Muscle layer of colon (tissue), 2 donors: ENCODE measurements around the gene GNB1L.

Source experiments
- H3K27ac ChIP-seq: one replicate; pipeline ENCODE4 v1.7.0; 2013; ENCODE audit warnings: low read depth, mild to moderate bottlenecking, low read length, moderate library complexity
- H3K27me3 ChIP-seq, 2 donors: one replicate each; pipeline ENCODE4 v1.7.0; 2013; ENCODE audit warnings: low read length in 2 of 2, mild to moderate bottlenecking in 2 of 2; ENCODE audit not compliant: insufficient read depth in 2 of 2, control insufficient read depth in 1 of 2
- H3K36me3 ChIP-seq: one replicate; pipeline ENCODE4 v1.7.0; 2013; ENCODE audit warnings: mild to moderate bottlenecking, low read length; ENCODE audit not compliant: insufficient read depth
- H3K4me1 ChIP-seq: one replicate; pipeline ENCODE4 v1.7.0; 2013; ENCODE audit warnings: mild to moderate bottlenecking, low read length; ENCODE audit not compliant: insufficient read depth
- H3K4me3 ChIP-seq, 2 donors: one replicate each; pipeline ENCODE4 v1.7.0; 2013; ENCODE audit warnings: low read length in 2 of 2, low read depth in 1 of 2, mild to moderate bottlenecking in 1 of 2, moderate library complexity in 1 of 2
- H3K9ac ChIP-seq: one replicate; pipeline ENCODE4 v1.7.0; 2013; ENCODE audit warnings: low read length
- H3K9me3 ChIP-seq: one replicate; pipeline ENCODE4 v1.7.0; 2013; ENCODE audit warnings: mild to moderate bottlenecking, low read length
- donor health status: abdominal sarcoma.
- donor health status: Adenocarcinoma of cecum.

The GNB1L gene

GRCh38 chr22:19872779-19873137 lies 18.1 kb upstream of the GNB1L start:
- no peak overlapping the region for H3K9ac ChIP-seq
- H3K27me3 ChIP-seq = peaks cover 0 to 4% of the 10 kb centered on the region in 2 donors
- no peak overlapping the region for H3K27ac ChIP-seq
- no peaks in the 10 kb centered on the region for H3K4me1 ChIP-seq
- H3K4me3 ChIP-seq = no peak overlapping the region
- H3K9me3 ChIP-seq = no peaks in the 10 kb centered on the region
- no peaks in the 10 kb centered on the region for H3K36me3 ChIP-seq

GRCh38 chr22:19871845-19872778 lies 17.4 kb upstream of the GNB1L start:
- Histone ChIP-seq H3K9ac (no peak overlapping the region), H3K9me3 (no peaks in the 10 kb centered on the region), H3K4me1 (no peaks in the 10 kb centered on the region), H3K27ac (no peak overlapping the region), H3K27me3 (peaks cover 0 to 4% of the 10 kb centered on the region in 2 donors), H3K4me3 (no peak overlapping the region), H3K36me3 (no peaks in the 10 kb centered on the region)

GRCh38 chr22:19871023-19871844 lies 16.6 kb upstream of the GNB1L start:
- H3K27me3 ChIP-seq = peaks cover 0 to 4% of the 10 kb centered on the region in 2 donors
- no peak overlapping the region for H3K4me3 ChIP-seq
- no peaks in the 10 kb centered on the region for H3K9me3 ChIP-seq
- no peaks in the 10 kb centered on the region for H3K36me3 ChIP-seq
- no peak overlapping the region for H3K27ac ChIP-seq
- no peaks in the 10 kb centered on the region for H3K4me1 ChIP-seq
- H3K9ac ChIP-seq = no peak overlapping the region

DNA sequence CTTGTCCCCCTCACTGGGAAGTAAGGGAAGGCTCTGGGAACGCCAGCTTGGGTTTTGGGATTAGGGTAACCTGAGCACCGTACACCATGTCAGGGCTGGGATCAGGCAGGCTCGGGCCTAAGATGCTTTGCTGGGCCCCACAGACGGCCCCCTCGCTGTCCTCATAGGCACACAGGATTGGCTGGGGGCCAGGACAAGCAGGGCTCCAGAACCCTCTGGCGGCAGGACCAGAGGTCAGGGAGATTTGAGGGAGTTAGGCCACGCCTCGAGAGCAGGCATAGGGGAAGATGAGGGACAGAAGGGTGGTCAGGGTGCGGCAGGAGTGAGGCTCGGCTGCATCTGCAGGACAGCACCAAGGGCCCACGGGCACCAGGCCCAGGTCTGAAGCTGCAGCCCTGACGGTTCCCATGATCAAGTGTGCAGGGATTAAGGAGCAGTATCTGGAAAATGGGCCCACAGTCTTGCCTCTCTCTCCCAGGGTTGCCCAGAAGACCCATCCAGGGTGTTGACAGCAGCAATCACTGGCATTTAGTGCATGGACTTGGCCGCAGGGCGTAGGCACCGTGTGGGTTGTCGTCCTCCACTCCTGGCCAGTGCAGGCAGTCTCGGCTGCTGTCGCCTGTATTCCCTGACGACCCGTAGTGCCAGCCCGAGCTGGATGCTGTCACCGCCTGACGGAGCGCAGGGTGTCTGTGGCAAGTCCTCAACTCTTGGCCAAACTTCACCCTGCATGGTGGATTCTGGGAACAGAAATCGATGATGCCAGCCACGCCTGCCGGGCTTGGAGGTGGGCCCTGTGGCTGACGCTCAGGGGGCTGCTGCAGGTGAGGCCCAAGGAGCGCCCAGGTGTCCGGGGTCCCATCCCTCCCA lies 15.7 kb upstream of the GNB1L start:
- Histone ChIP-seq H3K9ac (no peak overlapping the region), H3K4me1 (no peaks in the 10 kb centered on the region), H3K27ac (no peak overlapping the region), H3K4me3 (no peak overlapping the region), H3K9me3 (no peaks in the 10 kb centered on the region), H3K36me3 (no peaks in the 10 kb centered on the region), H3K27me3 (peaks cover 0 to 4% of the 10 kb centered on the region in 2 donors)

DNA sequence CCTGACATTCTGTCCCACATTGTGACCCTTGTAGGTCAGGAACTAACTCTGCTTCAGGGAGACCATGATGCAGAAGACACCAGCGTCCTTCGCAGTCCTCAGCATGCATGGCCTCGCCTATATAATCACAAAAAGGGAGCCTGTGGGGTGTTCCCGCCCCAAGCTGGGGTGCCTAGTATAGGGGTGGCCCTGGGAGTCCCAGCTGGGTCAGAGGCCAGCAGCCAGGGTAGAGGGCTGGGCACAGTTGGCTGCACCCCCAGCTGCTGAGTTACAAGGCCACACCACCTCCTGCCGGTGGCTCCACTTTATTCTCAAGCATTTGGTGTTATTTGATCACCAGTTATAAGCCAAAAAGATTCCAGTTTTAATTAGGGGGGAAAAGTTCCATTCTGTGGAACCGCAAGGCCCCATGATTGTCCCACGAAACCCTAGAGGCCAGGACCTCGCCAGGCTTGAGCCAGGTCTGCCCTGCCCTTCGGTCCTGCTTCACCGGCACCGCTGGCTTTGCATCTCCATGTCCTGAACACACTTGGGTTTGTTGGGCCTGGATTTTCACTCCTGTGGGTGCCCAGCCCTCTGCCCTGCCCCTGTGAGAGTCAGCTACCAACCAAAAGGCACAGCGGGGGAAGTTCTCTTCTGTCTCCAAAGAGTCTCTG lies 15.0 kb upstream of the GNB1L start:
- no peaks in the 10 kb centered on the region for H3K36me3 ChIP-seq
- no peaks in the 10 kb centered on the region for H3K9me3 ChIP-seq
- no peak overlapping the region for H3K27ac ChIP-seq
- no peak overlapping the region for H3K4me3 ChIP-seq
- H3K9ac ChIP-seq = no peak overlapping the region
- H3K27me3 ChIP-seq = peaks cover 0 to 4% of the 10 kb centered on the region in 2 donors
- no peaks in the 10 kb centered on the region for H3K4me1 ChIP-seq

DNA sequence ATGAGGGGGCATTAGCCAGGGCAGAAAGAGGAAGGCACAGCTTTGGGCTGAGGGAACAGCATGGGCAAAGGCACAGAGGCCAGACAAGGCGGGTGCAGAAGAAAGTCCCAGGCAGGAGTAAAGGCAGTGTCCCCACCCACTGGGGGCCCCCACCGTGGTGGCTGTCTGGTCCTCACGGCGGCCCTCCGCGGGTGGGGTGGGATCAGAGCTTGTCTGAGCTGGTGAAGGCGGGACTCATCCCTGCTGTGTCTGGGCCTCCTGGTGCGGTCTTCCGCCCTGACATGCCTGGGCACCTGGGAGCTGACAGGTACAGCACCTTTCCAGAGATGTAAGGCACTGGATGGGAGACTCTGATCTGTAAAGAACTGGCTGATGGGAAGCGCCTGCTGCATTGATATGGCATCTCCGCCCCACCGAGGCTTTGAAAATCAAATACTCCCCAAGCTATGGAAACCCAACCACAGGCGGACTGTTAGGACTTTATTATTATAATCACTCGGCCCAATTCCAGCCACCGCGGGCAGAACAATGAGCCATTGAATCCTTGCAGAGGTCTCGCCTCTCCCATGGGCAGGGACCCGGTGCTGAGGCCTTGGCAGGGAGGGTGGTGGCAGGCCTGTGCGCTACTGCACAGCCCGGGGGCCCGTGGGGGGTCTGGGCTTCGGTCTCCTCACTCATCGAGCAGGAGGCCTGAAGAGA lies 14.2 kb upstream of the GNB1L start:
- H3K9me3 ChIP-seq = no peaks in the 10 kb centered on the region
- no peaks in the 10 kb centered on the region for H3K36me3 ChIP-seq
- H3K27ac ChIP-seq = no peak overlapping the region
- H3K4me1 ChIP-seq = no peaks in the 10 kb centered on the region
- no peak overlapping the region for H3K4me3 ChIP-seq
- peaks cover 0 to 4% of the 10 kb centered on the region in 2 donors for H3K27me3 ChIP-seq
- H3K9ac ChIP-seq = no peak overlapping the region

- H3K9ac ChIP-seq = no peak overlapping the region
- no peaks in the 10 kb centered on the region for H3K9me3 ChIP-seq
- H3K27me3 ChIP-seq = peaks cover 0 to 4% of the 10 kb centered on the region in 2 donors
- H3K4me3 ChIP-seq = no peak overlapping the region
- no peaks in the 10 kb centered on the region for H3K36me3 ChIP-seq
- no peaks in the 10 kb centered on the region for H3K4me1 ChIP-seq
- H3K27ac ChIP-seq = no peak overlapping the region
Observed at GRCh38 chr22:19868333-19868732, 13.7 kb upstream of the GNB1L start.

DNA sequence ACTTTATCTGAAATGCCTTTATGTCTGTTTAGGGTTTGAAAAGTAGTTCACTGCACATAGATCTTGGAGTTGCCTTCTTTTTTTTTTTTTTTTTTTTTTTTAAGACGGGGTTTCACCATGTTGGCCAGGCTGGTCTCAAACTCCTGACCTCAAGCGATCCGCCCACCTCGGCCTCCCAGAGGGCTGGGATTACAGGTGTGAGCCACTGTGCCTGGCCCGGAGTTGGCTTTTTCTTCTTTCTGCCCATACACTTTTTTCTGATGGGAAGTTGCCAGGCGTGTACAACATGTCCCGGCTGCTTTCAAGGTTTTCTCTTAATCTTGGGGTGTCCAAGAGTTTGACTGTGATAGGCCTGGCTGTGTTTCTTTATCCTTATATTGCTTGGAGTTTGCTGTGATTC lies 12.9 kb upstream of the GNB1L start:
- Histone ChIP-seq H3K9ac (no peak overlapping the region), H3K27ac (no peak overlapping the region), H3K4me1 (no peaks in the 10 kb centered on the region), H3K9me3 (no peaks in the 10 kb centered on the region), H3K36me3 (no peaks in the 10 kb centered on the region), H3K4me3 (no peak overlapping the region), H3K27me3 (no peaks in the 10 kb centered on the region)

GRCh38 chr22:19866665-19867009 lies 12.0 kb upstream of the GNB1L start:
- H3K36me3 ChIP-seq = no peaks in the 10 kb centered on the region
- H3K27me3 ChIP-seq = no peaks in the 10 kb centered on the region
- no peak overlapping the region for H3K9ac ChIP-seq
- no peaks in the 10 kb centered on the region for H3K9me3 ChIP-seq
- H3K4me1 ChIP-seq = no peaks in the 10 kb centered on the region
- no peak overlapping the region for H3K27ac ChIP-seq
- H3K4me3 ChIP-seq = no peak overlapping the region

DNA sequence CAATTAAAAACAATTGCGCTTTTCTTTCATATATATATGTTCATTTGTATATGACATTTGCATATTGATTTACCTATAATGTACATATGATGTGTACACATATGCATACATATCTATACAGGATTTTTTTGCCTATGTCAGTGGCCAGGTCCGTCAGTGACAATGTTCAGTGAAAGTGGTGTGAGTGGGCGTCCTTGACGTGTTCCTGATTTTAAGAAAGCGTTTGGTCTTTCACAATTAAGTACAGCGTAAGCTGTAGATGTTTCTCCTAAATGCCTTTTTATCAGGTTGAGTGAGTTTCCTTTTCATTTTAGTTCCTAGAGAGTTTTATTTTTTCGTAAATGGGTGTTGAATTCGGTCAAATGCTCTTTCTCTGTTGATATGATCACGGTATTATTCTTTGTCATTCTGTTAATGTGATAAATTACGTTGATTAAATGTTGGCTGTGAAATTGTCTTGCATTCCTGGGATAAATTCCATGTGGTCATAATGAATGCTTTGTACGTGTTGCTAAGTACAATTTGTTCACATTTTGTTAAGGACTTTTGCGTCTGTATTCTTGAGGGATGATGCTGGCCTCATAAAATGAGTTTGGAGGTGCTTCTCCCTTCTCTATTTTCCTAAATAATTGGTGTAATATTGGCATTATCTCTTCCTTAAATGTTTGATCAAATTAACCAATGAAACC lies 10.6 kb upstream of the GNB1L start:
- Histone ChIP-seq H3K4me1 (no peaks in the 10 kb centered on the region), H3K27ac (no peak overlapping the region), H3K27me3 (no peaks in the 10 kb centered on the region), H3K4me3 (no peak overlapping the region), H3K36me3 (no peaks in the 10 kb centered on the region), H3K9me3 (no peaks in the 10 kb centered on the region), H3K9ac (no peak overlapping the region)
